Natural killer cell (primary cell): ENCODE results near the gene CWF19L1. TPM values are rescaled to one million over a fixed set of nuclear protein-coding genes. Genes with fewer than 3 reads are reported as not detected.
"Not testable (repeated sequence)": the region's sequence is repeated elsewhere in the genome, so short reads cannot be mapped to it uniquely, and the experiment has no call there.

Experiments used
- ATAC-seq, 3 donors: fragments of 150-1000 bp in 2 of 3; fragments of 200-7000 bp in 1 of 3; cut with Tn5 transposase; 1 replicate in 1 of 3; 2 replicates in 2 of 3; pipeline ENCODE4 v1.10.0; 2021; ENCODE audit warnings: mild to moderate bottlenecking in 2 of 3, moderate library complexity in 2 of 3
- DNase-seq, 2 donors: peaks; one replicate each; pipeline versions ENCODE4 v3.0.0 to v3.0.0-alpha.2; 2013 to 2021; ENCODE audit warnings: mixed read lengths in 1 of 2
- H3K27ac ChIP-seq: one replicate; pipeline ENCODE4 v1.5.1; 2013; ENCODE audit warnings: mild to moderate bottlenecking, low read length
- H3K27me3 ChIP-seq: one replicate; pipeline ENCODE4 v1.6.1; 2013; ENCODE audit warnings: low read length; ENCODE audit not compliant: control insufficient read depth, insufficient read depth
- H3K36me3 ChIP-seq: one replicate; pipeline ENCODE4 v1.6.1; 2013; ENCODE audit warnings: low read length; ENCODE audit not compliant: control insufficient read depth, insufficient read depth
- H3K4me1 ChIP-seq: one replicate; pipeline ENCODE4 v1.6.1; 2013; ENCODE audit warnings: low read length; ENCODE audit not compliant: control insufficient read depth, insufficient read depth
- H3K4me3 ChIP-seq: one replicate; pipeline ENCODE4 v1.5.1; 2013; ENCODE audit warnings: low read length
- H3K9me3 ChIP-seq: one replicate; pipeline ENCODE4 v1.6.1; 2013; ENCODE audit warnings: low read length; ENCODE audit not compliant: control insufficient read depth, insufficient read depth
- H3K27ac Mint-ChIP-seq, 2 donors: one replicate each; pipeline ENCODE4 v1.8.0; 2022; ENCODE audit warnings: mild to moderate bottlenecking in 2 of 2, mixed read lengths in 2 of 2, moderate library complexity in 1 of 2
- H3K27me3 Mint-ChIP-seq, 2 donors: one replicate each; pipeline ENCODE4 v1.8.0; 2022; ENCODE audit warnings: low read depth in 2 of 2, mixed read lengths in 2 of 2
- H3K36me3 Mint-ChIP-seq: one replicate; pipeline ENCODE4 v1.8.0; 2022; ENCODE audit warnings: mixed read lengths
- H3K4me1 Mint-ChIP-seq, 2 donors: one replicate each; pipeline ENCODE4 v1.8.0; 2022; ENCODE audit warnings: mixed read lengths in 2 of 2
- H3K4me3 Mint-ChIP-seq: one replicate; pipeline ENCODE4 v1.8.0; 2022; ENCODE audit warnings: mild to moderate bottlenecking, moderate library complexity, mixed read lengths
- H3K9me3 Mint-ChIP-seq, 2 donors: one replicate each; pipeline ENCODE4 v1.8.0; 2022; ENCODE audit warnings: mixed read lengths in 2 of 2
- CTCF ChIP-seq: fragments of 200-600 bp; IDR thresholded peaks from one replicate; pipeline ENCODE4 v1.8.0; 2022; ENCODE audit warnings: antibody characterized with exemption
- WGBS: methylation state at CpG from one replicate; pipeline ENCODE4 v1.1.7; 2013; ENCODE audit warnings: missing lambda C conversion rate; ENCODE audit not compliant: insufficient coverage; 5-methylcytosine and 5-hydroxymethylcytosine counted together
- intact Hi-C: fragments of 100-400 bp; cut with micrococcal nuclease; formaldehyde crosslinking; loops from one replicate; pipeline ENCODE4 v1.14.2; 2022
- total RNA-seq, 4 donors: library from RNA; stranded (reverse); fragments of 120-200 nt in 1 of 4; gene quantifications; one replicate each; pipeline versions ENCODE4 v1.2.3 to v1.2.4, GENCODE V29; 2013 to 2022

CWF19L1 gene
- total RNA-seq, 3 donors from 2014 or later (not counting 1 experiment from before 2014, with no cell fraction given): 52.5 to 58.0 (median 54.8) TPM

GRCh38 chr10:100307684-100308083, 40.2 kb upstream of the CWF19L1 start:
- H3K4me3 Mint-ChIP-seq: no peak overlapping the region
- no peaks in the 10 kb centered on the region for H3K4me1 Mint-ChIP-seq
- TF ChIP-seq CTCF: no peak
- no peak overlapping the region for H3K27ac Mint-ChIP-seq
- H3K27me3 ChIP-seq: peaks cover 6% of the 10 kb centered on the region
- DNase-seq (no peak), ATAC-seq (no peak)
- H3K9me3 Mint-ChIP-seq: no peaks in the 10 kb centered on the region
- H3K27ac ChIP-seq: no peak overlapping the region
- peaks cover 27 to 47% of the 10 kb centered on the region in 2 donors for H3K27me3 Mint-ChIP-seq
- no peaks in the 10 kb centered on the region for H3K4me1 ChIP-seq
- intact Hi-C loops: no loop called here
- H3K36me3 ChIP-seq: no peaks in the 10 kb centered on the region
- 93% methylated on average over 3 of the region's 3 CpGs for WGBS
- no peaks in the 10 kb centered on the region for H3K36me3 Mint-ChIP-seq
- H3K4me3 ChIP-seq: no peak overlapping the region
- no peaks in the 10 kb centered on the region for H3K9me3 ChIP-seq

- H3K27me3 Mint-ChIP-seq: peaks cover 29 to 44% of the 10 kb centered on the region in 2 donors
- no peak for TF ChIP-seq CTCF
- Histone ChIP-seq H3K27ac (no peak overlapping the region), H3K4me1 (no peaks in the 10 kb centered on the region), H3K4me3 (no peak overlapping the region), H3K27me3 (peaks cover 5% of the 10 kb centered on the region), H3K36me3 (no peaks in the 10 kb centered on the region), H3K9me3 (no peaks in the 10 kb centered on the region)
- 94% methylated on average over 5 of the region's 5 CpGs for whole genome bisulfite sequencing
- no peaks in the 10 kb centered on the region for H3K9me3 Mint-ChIP-seq
- intact Hi-C loops: no loop called here
- no peaks in the 10 kb centered on the region for H3K36me3 Mint-ChIP-seq
- no peak for DNase-seq
- no peaks in the 10 kb centered on the region for H3K4me1 Mint-ChIP-seq
- H3K27ac Mint-ChIP-seq: no peak overlapping the region
- no peak for ATAC-seq
- no peak overlapping the region for H3K4me3 Mint-ChIP-seq
These were observed 39.4 kb upstream of the CWF19L1 start for GRCh38 chr10:100306861-100307260.

GRCh38 chr10:100304414-100304813, 37.0 kb upstream of the CWF19L1 start:
- Histone ChIP-seq H3K27ac (no peak overlapping the region), H3K4me1 (no peaks in the 10 kb centered on the region), H3K36me3 (no peaks in the 10 kb centered on the region), H3K27me3 (peaks cover 5% of the 10 kb centered on the region), H3K4me3 (no peak overlapping the region), H3K9me3 (no peaks in the 10 kb centered on the region)
- DNase-seq (no peak), ATAC-seq (no peak)
- Mint-ChIP-seq H3K27ac (no peak overlapping the region), H3K4me3 (no peak overlapping the region), H3K9me3 (peaks cover 0 to 3% of the 10 kb centered on the region in 2 donors), H3K27me3 (peaks cover 29 to 40% of the 10 kb centered on the region in 2 donors), H3K4me1 (no peaks in the 10 kb centered on the region), H3K36me3 (no peaks in the 10 kb centered on the region)
- WGBS: 95% methylated on average over 3 of the region's 3 CpGs
- intact Hi-C loops: no loop called here
- no peak for TF ChIP-seq CTCF

GRCh38 chr10:100303724-100304319, 36.4 kb upstream of the CWF19L1 start:
- H3K36me3 ChIP-seq: no peaks in the 10 kb centered on the region
- H3K4me3 Mint-ChIP-seq: no peak overlapping the region
- 21% methylated on average over 6 of the region's 7 CpGs for WGBS
- no peaks in the 10 kb centered on the region for H3K36me3 Mint-ChIP-seq
- peaks cover 5% of the 10 kb centered on the region for H3K27me3 ChIP-seq
- H3K27me3 Mint-ChIP-seq: peaks cover 29 to 41% of the 10 kb centered on the region in 2 donors
- TF ChIP-seq CTCF: peak; percentile 27
- DNase-seq (peak in 1 of 2 donors; percentile 22), ATAC-seq (no peak)
- peaks cover 0 to 3% of the 10 kb centered on the region in 2 donors for H3K9me3 Mint-ChIP-seq
- H3K4me3 ChIP-seq: no peak overlapping the region
- no peak overlapping the region for H3K27ac ChIP-seq
- H3K27ac Mint-ChIP-seq: no peak overlapping the region
- no peaks in the 10 kb centered on the region for H3K4me1 ChIP-seq
- no peaks in the 10 kb centered on the region for H3K4me1 Mint-ChIP-seq
- no peaks in the 10 kb centered on the region for H3K9me3 ChIP-seq
- intact Hi-C loops: no loop called here

GRCh38 chr10:100301123-100301522, 33.7 kb upstream of the CWF19L1 start:
- H3K27ac Mint-ChIP-seq, intact Hi-C loops, H3K9me3 Mint-ChIP-seq, ATAC-seq, H3K36me3 Mint-ChIP-seq, H3K4me1 Mint-ChIP-seq, H3K27ac ChIP-seq, DNase-seq, H3K9me3 ChIP-seq, H3K4me3 ChIP-seq, H3K27me3 ChIP-seq, H3K36me3 ChIP-seq, H3K4me3 Mint-ChIP-seq, H3K4me1 ChIP-seq: not testable (repeated sequence)
- peaks cover 36 to 41% of the 10 kb centered on the region in 2 donors for H3K27me3 Mint-ChIP-seq
- WGBS: 84% methylated on average over 4 of the region's 5 CpGs
